ENCODE results near the gene AJM1.

Gene AJM1

GRCh38 chr9:136838314-136839228 is 3.7 kb upstream of the AJM1 start:
- TF ChIP-seq CTCF (IDR thresholded peaks at IDR 0.05; ENCODE audit: insufficient read depth, low read length) (no peak), GABPA (IDR thresholded peaks at IDR 0.05; ENCODE audit: low read depth) (no peak), REST (IDR thresholded peaks at IDR 0.05; ENCODE audit: insufficient replicate concordance, low read depth) (no peak), SPI1 (IDR thresholded peaks at IDR 0.05; ENCODE audit: borderline replicate concordance, low read depth) (no peak), POLR2AphosphoS5 (IDR thresholded peaks at IDR 0.05; ENCODE audit: low read depth) (no peak)
- Histone ChIP-seq H3K27ac (replicated peaks) (no peak overlapping the region), H3K4me3 (replicated peaks; ENCODE audit: insufficient read depth, low read length) (no peak overlapping the region), H3K27me3 (ENCODE audit: insufficient read depth, poor library complexity, severe bottlenecking) (no peaks in the 10 kb centered on the region)
- DNase-seq (ENCODE audit: low read depth in 1 of 2, low spot score in 1 of 2) = no peak

GRCh38 chr9:136839229-136840139 is 2.8 kb upstream of the AJM1 start:
- TF ChIP-seq CTCF (IDR thresholded peaks at IDR 0.05; ENCODE audit: insufficient read depth, low read length) (no peak), GABPA (IDR thresholded peaks at IDR 0.05; ENCODE audit: low read depth) (no peak)
- H3K27me3 ChIP-seq (ENCODE audit: insufficient read depth, poor library complexity, severe bottlenecking) = peaks cover 5% of the 10 kb centered on the region
- no peak for DNase-seq (ENCODE audit: low read depth in 1 of 2, low spot score in 1 of 2)
- H3K27ac ChIP-seq (replicated peaks) = no peak overlapping the region
- no peak overlapping the region for H3K4me3 ChIP-seq (replicated peaks; ENCODE audit: insufficient read depth, low read length)

- TF ChIP-seq POLR2AphosphoS5 (IDR thresholded peaks at IDR 0.05; ENCODE audit: low read depth) (no peak), CTCF (IDR thresholded peaks at IDR 0.05; ENCODE audit: insufficient read depth, low read length) (no peak), GABPA (IDR thresholded peaks at IDR 0.05; ENCODE audit: low read depth) (no peak), SPI1 (IDR thresholded peaks at IDR 0.05; ENCODE audit: borderline replicate concordance, low read depth) (no peak), REST (IDR thresholded peaks at IDR 0.05; ENCODE audit: insufficient replicate concordance, low read depth) (no peak)
- Histone ChIP-seq H3K4me3 (replicated peaks; ENCODE audit: insufficient read depth, low read length) (no peak overlapping the region), H3K27me3 (ENCODE audit: insufficient read depth, poor library complexity, severe bottlenecking) (peaks cover 6% of the 10 kb centered on the region), H3K27ac (replicated peaks) (no peak overlapping the region)
- DNase-seq (ENCODE audit: low read depth in 1 of 2, low spot score in 1 of 2) = no peak
Observed at GRCh38 chr9:136840140-136840876, 2.0 kb upstream of the AJM1 start.
